NK-92 treated with Interleukin-12 subunit alpha and Interleukin-12 subunit beta, amount 100 ng/mL, for 24 hours (cell line): ENCODE data around the gene TMEM267.
"Not testable (repeated sequence)": the region's sequence is repeated elsewhere in the genome, so short reads cannot be mapped to it uniquely, and the experiment has no call there.

Source experiments
- DNase-seq: peaks from one replicate; lab custom pipeline; 2025; lab: John Stamatoyannopoulos, UW

Gene TMEM267

DNA sequence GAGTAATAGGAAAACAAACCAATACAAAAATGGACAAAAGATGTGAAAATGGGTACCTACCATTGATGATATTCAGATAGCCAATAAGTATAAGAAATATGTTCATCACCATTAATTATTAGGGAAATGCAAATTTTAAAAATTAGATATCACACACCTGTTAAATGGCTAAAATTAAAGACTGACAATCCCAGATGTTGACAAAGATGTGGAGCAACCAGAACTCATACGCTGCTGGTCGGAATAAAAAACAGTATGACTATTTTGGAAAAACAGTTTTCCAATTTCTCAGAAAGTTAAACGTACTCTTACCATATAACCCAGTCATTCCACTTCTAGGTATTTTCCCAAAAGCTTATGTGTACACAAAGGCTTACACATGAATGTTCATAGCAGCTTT lies 27.1 kb downstream of the TMEM267 start:
- DNase-seq = no peak

DNA sequence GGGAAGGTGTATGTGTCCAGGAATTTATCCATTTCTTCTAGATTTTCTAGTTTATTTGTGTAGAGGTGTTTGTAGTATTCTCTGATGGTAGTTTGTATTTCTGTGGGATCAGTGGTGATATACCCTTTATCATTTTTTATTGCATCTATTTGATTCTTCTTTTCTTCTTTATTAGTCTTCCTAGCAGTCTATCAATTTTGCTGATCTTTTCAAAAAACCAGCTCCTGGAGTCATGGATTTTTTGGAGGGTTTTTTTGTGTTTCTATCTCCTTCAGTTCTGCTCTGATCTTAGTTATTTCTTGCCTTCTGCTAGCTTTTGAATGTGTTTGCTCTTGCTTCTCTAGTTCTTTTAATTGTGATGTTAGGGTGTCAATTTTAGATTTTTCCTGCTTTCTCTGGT lies 42.1 kb downstream of the TMEM267 start:
- not testable (repeated sequence) for DNase-seq

DNA sequence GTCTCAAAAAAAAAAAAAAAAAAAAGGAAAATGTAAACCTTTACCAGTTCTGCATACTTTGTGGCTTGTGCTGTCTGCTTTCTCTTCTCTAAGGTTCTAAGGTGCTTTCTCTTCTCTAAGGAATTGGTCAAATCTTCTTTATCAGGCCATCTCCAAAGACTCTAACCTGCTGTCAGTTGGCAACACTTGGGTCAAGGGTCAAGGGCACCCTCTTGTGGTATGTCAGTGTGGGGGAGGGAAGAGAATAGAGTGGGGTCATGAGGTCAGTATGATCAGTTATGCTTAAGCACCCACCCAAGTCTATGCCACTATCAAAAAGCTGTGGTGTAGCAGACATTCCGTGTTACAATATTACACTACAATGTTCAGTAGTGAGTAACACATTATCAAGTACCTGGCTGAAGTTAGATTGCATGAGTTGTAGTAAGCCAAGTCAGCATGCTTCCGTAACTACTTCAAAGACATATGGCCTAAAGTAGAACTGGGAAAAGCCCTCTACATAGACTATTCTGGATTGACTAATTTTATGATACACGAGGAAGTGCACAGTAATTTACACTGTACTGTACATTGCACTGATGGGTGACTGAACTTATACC lies 46.5 kb downstream of the TMEM267 start:
- DNase-seq = no peak

- DNase-seq = no peak
Observed at GRCh38 chr5:43433382-43433781, 50.3 kb downstream of the TMEM267 start.

DNA sequence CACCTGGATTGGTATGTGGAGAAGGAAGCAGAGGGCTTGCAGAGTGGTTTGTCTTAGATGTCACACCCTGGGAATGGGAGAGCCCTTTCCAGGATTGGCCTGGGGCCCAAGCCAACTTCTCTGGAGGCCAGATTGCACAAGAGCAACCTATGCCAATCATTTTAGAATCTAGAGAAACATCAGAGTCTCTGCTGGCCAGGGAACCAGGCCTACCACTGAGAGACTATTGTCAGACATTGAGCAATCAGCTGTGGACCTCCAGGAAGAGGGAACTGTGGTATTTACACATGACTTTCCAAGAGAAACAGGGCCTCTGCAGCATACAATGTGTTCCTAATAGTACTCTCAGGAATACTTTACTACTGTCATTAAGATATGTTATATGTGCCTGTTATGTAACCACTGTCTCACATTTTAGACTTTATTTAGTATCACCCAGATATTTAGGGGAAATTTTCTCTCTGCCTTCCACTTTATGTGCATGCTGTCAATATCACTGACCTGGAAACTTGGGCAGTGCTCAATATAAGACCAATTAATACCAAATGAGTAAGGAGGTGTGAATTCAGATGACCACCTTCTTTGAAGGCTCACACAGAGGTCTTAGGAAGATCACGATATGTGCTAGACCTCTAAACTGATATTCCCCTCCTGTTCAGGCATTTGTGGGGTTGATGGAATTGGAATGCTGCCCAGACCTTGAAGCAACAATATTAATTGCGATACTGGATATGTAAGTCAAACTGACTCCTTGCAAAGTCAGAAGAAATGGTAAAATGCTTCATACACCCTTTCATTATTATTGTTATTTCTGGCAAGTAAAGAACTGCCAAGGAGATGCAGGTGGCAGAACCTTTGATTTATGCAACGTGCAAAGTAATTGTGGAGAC lies 50.9 kb downstream of the TMEM267 start:
- DNase-seq = no peak

DNA sequence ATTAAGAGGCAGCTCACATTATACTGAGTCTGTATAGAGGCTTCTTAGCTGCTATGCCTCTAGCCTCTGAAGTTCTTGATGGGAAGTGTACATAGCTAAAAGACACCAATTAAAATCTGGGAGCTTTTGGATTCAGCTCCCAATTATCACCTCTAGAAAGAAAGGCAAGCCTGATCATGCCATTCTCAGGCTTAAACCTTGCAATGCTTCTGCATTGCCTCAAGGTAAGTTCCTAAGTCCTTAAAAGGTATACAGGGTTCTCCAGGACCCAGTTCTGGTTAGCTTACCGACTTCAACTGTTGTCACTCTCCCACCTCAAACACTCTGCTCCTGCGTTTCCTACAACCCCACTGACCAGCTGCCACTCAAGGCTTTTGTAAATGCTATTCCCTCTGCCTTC lies 54.0 kb downstream of the TMEM267 start:
- no peak for DNase-seq

DNA sequence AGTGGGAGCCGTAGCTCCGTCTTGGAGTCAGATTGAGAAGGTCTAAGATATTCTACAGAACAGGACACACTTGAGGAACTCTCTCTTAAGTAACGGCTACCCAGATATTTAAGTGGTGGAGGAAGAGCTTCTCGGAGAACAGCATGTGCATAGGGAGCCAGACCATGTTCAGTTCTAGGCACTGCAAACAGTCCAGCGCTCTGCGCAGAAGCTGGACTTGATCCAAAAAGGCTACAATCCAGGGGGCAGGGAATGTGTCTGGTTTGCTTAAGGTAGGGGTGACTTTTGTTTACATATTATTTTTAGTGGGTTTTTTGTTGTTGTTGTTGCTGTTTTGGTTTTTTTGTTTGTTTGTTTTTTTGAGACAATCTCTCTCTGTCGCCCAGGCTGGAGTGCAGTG lies 54.6 kb downstream of the TMEM267 start:
- DNase-seq = no peak

- DNase-seq = no peak
Observed at GRCh38 chr5:43427306-43427705, 56.4 kb downstream of the TMEM267 start.

GRCh38 chr5:43425983-43426382 lies 57.7 kb downstream of the TMEM267 start:
- DNase-seq = no peak

DNA sequence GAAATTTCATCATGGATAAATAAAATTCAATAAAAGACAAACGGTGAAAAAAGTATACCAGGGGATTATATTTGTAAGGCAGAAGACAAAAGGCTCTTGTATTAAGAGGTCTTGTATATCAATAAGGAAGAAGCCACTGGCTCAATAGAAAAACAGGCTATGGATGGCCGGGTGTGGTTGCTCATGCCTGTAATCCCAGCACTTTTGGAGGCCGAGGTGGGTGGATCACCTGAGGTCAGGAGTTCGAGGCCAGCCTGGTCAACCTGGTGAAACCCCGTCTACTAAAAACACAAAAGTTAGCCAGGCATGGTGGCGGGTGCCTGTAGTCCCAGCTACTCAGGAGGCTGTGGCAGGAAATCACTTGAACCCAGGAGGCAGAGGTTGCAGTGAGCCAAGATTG lies 60.6 kb downstream of the TMEM267 start:
- DNase-seq = not testable (repeated sequence)

DNA sequence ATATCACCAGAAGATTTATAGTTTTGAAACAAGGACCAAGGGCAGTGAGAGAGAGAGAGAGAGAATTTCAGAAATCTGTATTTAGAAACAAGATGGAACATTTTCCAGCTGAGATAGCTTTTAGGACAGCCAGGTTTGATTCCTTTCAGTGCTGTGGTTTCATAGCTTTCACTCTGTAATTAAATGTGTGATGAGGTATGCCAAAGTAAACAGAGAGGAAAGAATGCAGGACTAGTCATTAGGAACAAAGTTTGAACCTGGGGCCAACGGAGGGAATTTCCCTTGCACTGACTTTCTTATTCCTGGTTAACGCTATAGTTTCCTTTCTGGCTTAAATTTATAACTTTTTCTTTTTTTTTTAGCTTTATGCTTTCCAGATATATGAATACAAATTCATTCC lies 61.5 kb downstream of the TMEM267 start:
- DNase-seq = no peak

GRCh38 chr5:43421450-43422133 lies 62.1 kb downstream of the TMEM267 start:
- no peak for DNase-seq

DNA sequence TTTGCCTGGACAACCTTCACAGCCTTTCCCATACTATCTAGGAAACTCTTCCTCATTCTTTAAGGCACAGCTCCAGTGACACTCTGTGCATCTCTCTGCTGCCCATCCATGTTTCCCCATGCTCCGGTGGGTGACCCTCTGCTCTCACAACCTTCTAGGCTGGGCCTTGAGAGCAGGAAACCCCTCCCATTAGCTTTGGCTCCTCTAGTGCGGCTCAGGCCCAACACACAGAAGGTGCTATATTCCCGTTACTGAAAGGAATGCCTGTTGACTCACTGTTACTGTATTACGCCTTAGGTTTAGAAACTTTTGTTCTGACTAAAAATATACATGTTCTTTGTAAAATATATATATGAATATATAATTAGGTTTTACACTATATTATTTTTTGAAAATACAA lies 63.4 kb downstream of the TMEM267 start:
- no peak for DNase-seq

DNA sequence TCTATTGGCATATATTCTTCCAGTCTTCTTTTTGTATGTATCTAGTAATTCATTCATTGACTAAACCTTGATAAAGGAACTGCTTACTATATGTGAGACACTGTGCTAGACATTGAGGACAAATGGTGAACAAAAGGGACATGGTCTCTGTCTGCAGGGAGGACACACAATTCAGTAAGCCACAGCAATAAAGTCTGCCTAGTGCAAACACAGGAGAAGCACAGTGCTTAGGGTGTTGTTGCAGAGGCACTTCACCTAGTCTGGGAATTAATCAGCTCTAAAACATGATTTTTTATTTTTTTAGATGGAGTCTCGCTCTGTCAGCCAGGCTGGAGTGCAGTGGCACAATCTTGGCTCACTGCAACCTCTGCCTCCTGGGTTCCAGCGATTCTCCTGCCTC lies 65.1 kb downstream of the TMEM267 start:
- no peak for DNase-seq

- no peak for DNase-seq
Observed at GRCh38 chr5:43416803-43417394, 66.8 kb downstream of the TMEM267 start.

- DNase-seq = no peak
Observed at GRCh38 chr5:43415935-43416802, 67.5 kb downstream of the TMEM267 start.

DNA sequence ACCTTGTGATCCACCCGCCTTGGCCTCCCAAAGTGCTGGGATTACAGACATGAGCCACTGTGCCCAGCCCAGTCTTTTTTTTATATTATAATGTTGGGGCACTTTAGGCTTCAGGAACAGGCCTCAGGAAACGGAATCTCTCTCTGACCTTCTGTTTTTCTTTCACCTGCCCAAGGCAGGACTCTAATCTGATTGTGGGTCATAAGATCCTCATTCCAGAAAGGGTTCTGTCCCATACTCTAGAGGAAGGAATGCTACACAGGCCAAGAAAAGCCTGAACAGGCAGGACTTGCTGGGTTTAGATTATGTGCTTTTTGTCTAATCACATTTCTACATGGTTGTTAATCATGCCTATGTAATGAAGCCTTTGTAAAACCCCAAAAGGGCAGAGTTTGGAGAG lies 69.7 kb downstream of the TMEM267 start:
- no peak for DNase-seq

DNA sequence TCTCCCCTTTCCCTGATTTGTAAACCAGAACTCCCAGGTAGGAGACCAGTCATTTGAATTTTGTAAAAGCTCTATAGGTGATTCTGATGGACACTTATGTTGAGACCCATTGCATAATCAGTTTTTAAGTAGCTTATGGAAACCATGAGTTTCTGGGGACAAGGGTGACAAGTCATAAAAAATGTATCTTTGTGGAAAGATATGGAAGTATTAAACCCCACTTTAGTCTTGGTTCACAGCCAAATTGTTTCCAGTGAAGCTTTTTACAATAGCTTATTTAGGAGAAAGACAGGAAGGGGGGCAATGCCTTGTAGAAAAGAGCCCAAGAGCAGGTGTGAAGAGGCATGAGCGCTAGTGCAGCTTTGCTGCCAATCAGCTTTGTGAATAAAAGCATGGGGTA lies 71.0 kb downstream of the TMEM267 start:
- DNase-seq = no peak

DNA sequence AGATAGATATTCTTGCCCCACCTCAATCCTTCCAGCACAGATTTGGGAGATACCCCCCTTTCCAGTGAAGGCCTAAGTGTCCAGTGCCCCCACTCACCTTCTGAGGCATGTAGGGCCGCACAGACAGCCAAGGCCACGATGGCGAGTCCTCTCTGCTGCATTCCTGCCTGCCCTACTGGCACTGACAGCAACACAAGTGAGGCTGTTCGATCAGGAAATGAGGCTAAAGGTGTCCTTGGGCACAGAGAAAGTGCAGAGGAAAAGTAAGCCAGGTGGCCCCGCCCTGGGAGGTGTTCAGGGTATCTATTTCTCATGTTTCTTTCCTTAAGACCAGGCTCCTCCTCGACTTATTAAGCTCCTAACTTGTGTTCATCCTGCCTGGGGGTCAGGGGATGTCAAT lies 71.5 kb downstream of the TMEM267 start, which contains the start of gene CCL28:
Gene CCL28, minus strand, starts transcription at position 236 of the 400 bp plus-strand sequence. Its CDS starts 75 bp downstream, at position 161.
- DNase-seq = no peak

DNA sequence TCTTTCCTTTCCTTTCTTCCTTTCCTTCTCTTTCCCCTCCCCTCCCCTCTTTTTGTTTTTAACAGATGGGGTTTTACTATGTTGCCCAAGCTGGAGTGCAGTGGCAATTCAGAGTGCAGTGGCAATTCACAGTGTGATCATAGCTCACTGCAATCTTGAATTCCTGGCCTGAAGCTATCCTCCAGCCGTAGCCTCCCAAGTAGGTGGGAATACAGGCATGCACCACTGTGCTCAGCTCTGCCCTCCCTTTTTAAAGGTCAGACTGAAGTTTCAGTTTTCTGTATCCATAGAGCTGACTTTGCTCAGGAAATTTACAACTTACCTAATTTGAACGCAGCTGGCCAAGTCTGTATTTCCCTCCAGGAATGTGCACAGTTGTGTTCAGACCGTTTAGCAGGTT lies 72.2 kb downstream of the TMEM267 start:
- DNase-seq = no peak

DNA sequence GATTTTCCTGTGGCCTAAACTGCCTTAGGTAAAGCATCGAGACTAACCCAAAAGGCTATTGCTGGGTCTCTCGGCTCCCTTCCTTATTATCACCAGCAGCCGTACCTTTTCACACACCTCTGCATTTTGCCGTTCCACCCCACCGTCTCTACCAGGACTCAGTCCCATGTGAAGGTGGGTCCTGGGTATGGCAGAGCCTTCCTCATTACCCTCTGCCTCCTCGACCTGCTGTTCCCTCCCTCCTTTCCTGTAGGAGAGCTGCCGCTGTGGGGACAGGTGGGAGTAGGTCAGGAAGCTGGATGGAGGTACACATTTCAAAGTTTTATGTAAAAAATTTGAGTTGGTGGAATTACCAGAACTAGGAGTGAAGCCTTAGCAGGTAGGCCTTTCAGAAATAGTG lies 73.3 kb downstream of the TMEM267 start:
- DNase-seq = no peak
